SH-SY5Y (cell line): ENCODE measurements around the gene OR52B2.

Experiments used
- GATA2 ChIP-seq: IDR thresholded peaks from 2 replicates; pipeline ENCODE4 v1.6.1; 2011; ENCODE audit warnings: mild to moderate bottlenecking, low read depth, low read length
- GATA3 ChIP-seq: IDR thresholded peaks from 2 replicates; pipeline ENCODE4 v1.6.1; 2011; ENCODE audit warnings: low read depth, mild to moderate bottlenecking, low read length, moderate library complexity

GRCh38 chr11:6196396-6196795 is 26.3 kb upstream of the OR52B2 start:
- TF ChIP-seq GATA2 (no peak), GATA3 (no peak)
